Activated T-cell treated with anti-CD3 and anti-CD28 coated beads, Interleukin-2, amount 50 U/mL, for 72 hours (primary cell): ENCODE measurements around the gene DHX58. TPM values are rescaled to one million over a fixed set of nuclear protein-coding genes. Genes with fewer than 3 reads are reported as not detected.
"Not testable (repeated sequence)": the region's sequence is repeated elsewhere in the genome, so short reads cannot be mapped to it uniquely, and the experiment has no call there.

ENCODE experiments used
- ATAC-seq, 2 donors: fragments of 150-1000 bp; cut with Tn5 transposase; replicated peaks in 1 of 2; 2 replicates each; pipeline ENCODE4 v1.10.0; 2021; ENCODE audit warnings: moderate library complexity in 2 of 2, mild to moderate bottlenecking in 1 of 2
- DNase-seq, 2 donors: peaks; one replicate each; pipeline ENCODE4 v3.0.0; 2021 to 2022; ENCODE audit warnings: mixed read lengths in 1 of 2
- H3K27ac Mint-ChIP-seq: one replicate; pipeline ENCODE4 v1.8.0; 2022; ENCODE audit warnings: mild to moderate bottlenecking, moderate library complexity, mixed read lengths
- H3K27me3 Mint-ChIP-seq: one replicate; pipeline ENCODE4 v1.8.0; 2022; ENCODE audit warnings: low read depth, mixed read lengths
- H3K36me3 Mint-ChIP-seq, 2 donors: one replicate each; pipeline ENCODE4 v1.8.0; 2022; ENCODE audit warnings: mixed read lengths in 2 of 2, mild to moderate bottlenecking in 1 of 2; ENCODE audit not compliant: insufficient read depth in 2 of 2
- H3K4me1 Mint-ChIP-seq: one replicate; pipeline ENCODE4 v1.8.0; 2022; ENCODE audit warnings: low read depth, mixed read lengths
- H3K4me3 Mint-ChIP-seq, 2 donors: one replicate each; pipeline ENCODE4 v1.8.0; 2022; ENCODE audit warnings: mild to moderate bottlenecking in 2 of 2, mixed read lengths in 2 of 2, moderate library complexity in 2 of 2
- H3K9me3 Mint-ChIP-seq, 2 donors: one replicate each; pipeline ENCODE4 v1.8.0; 2022; ENCODE audit warnings: mixed read lengths in 2 of 2
- total RNA-seq, 2 donors: library from RNA; stranded (reverse); gene quantifications; one replicate each; pipeline ENCODE4 v1.2.3, GENCODE V29; 2022

The DHX58 gene
- total RNA-seq: 10 to 100 TPM; 33.2 to 62.0 TPM

DNA sequence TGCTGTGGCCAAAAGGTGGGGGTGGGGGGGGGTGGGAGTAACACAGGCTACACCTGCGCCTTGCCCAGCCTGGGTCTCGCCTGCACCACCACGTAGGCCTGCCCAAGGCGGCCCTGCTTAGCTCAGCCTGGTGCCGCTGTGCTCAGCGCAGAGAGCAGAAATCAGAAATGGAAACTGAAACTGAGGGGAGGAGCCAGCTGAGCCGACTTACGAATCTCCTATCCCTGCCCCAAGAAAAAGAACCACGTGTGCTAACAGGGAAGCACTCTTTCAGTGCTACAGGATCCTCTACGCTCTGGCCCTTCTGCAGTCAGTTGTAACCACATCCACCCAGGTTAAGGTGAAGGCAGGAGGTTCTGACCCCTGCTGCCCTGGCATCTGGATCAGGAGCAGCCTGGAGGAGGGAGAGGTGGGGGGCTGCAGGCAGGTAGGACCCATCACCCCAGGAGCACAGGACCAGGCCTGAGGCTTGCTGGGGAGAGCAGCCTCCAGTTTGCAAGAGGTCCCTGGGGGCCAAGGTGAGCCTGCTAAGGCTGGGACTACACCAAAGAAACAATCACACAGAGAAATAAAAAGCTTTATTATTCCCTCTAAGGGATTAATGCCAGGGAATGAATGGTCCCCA, at the start of gene DHX58:
DHX58 (minus strand) TSS at position 163 of the 625 bp plus-strand sequence. CDS start 822 bp downstream, outside the sequence.
- DNase-seq: peak; percentile 83 to 88
- no peaks in the 10 kb centered on the region for H3K9me3 Mint-ChIP-seq
- peak within 1 kb of the TSS; percentile 97 for H3K27ac Mint-ChIP-seq
- ATAC-seq: peak; percentile 84 to 85
- no peaks in the 10 kb centered on the region for H3K27me3 Mint-ChIP-seq
- H3K4me1 Mint-ChIP-seq: peaks cover 36% of the 10 kb centered on the region
- peaks cover 0 to 5% of the 10 kb centered on the region in 2 donors for H3K36me3 Mint-ChIP-seq
- H3K4me3 Mint-ChIP-seq: peak within 1 kb of the TSS; percentile 85 to 96

DNA sequence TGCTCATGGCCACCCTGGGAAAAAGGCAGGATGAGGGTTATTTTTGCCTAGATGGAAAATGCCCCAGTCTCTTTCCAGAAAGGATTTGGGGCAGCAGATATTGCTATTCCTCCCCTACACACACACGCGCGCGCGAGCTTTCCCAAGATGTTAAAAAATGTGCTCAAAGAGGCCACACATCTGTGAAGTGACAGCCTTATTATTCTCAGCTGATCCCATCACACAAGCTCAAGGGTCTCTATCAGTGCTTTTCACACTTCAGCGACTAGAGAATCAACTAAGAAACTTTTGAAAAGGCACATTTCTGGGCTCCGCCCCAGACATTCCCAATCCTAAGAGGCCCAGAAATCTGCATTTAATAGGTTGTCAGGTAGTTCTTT, 48.0 kb upstream of the DHX58 start:
- H3K36me3 Mint-ChIP-seq: no peaks in the 10 kb centered on the region
- H3K4me1 Mint-ChIP-seq: peaks cover 10% of the 10 kb centered on the region

DNA sequence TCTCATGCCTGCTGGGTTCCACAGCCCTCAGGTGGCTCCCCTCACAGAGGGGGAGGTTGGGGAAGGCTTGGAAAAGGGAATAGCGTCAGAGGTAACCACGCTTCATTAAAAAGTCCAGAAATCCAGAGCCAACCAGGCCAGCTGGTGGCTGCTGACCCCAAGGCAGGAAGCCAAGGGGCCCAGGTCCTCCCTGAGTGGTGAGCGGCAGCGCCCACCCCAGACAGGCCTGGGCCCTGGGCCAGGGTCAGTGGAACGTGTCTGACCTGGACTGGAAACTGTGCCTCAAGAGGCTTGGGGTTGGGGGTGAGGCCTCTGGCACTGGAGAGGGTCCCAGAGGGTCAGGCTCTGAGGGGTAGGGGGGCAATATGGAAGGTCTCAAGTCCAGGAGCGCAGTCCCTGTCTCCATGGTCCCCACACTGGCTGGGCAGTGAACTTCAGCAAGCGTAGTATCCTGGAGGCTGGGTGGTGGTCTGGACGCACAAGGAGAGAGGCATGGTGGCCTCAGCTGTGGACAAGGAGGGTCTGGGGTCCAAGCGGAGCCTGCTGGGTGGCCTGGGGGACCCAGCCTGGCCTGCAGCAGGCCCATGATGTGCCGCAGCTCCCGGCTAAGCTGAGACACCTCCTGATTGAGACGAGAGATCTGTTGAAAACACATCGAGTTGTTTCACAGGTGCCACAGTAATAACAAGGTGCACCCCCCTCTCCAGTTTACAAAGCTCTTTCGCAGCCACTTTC, 47.4 kb upstream of the DHX58 start:
- no peaks in the 10 kb centered on the region for H3K27me3 Mint-ChIP-seq
- no peaks in the 10 kb centered on the region for H3K36me3 Mint-ChIP-seq
- no peak for ATAC-seq
- no peaks in the 10 kb centered on the region for H3K9me3 Mint-ChIP-seq
- no peak overlapping the region for H3K4me3 Mint-ChIP-seq
- H3K27ac Mint-ChIP-seq: no peak overlapping the region
- no peak for DNase-seq
- H3K4me1 Mint-ChIP-seq: peaks cover 14% of the 10 kb centered on the region

More for the DNA sequence above, 48.0 kb upstream of the DHX58 start:
- Mint-ChIP-seq H3K9me3 (no peaks in the 10 kb centered on the region), H3K4me3 (no peak overlapping the region), H3K27me3 (no peaks in the 10 kb centered on the region), H3K27ac (no peak overlapping the region)
- DNase-seq (no peak), ATAC-seq (no peak)

DNA sequence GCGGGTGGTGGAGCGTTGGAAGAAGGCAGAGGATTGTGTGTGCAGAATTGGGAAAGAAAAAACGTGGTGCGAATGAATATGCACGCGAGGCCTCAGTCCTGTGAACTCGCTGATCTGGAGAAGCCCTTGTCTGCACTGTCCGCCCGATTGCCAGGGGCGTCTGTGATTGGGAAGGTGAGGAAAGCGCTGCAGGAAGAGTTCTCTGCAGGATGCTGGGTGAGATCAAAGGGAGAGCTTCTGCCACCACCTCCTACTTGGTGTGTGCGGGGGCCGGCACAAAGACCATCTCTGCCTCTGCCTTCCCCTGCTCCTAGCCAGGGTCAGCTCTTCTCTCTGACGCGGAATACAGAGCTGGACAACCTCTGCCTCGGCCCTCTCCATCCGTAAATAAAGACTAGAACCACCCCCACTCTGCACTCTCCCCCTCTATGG, 43.1 kb upstream of the DHX58 start:
- Mint-ChIP-seq H3K27me3 (no peaks in the 10 kb centered on the region), H3K4me3 (peak overlapping the region; percentile 91), H3K36me3 (peaks cover 4 to 5% of the 10 kb centered on the region in 2 donors), H3K27ac (peak overlapping the region; percentile 72), H3K4me1 (peaks cover 43% of the 10 kb centered on the region), H3K9me3 (no peaks in the 10 kb centered on the region)
- DNase-seq (no peak), ATAC-seq (no peak)

DNA sequence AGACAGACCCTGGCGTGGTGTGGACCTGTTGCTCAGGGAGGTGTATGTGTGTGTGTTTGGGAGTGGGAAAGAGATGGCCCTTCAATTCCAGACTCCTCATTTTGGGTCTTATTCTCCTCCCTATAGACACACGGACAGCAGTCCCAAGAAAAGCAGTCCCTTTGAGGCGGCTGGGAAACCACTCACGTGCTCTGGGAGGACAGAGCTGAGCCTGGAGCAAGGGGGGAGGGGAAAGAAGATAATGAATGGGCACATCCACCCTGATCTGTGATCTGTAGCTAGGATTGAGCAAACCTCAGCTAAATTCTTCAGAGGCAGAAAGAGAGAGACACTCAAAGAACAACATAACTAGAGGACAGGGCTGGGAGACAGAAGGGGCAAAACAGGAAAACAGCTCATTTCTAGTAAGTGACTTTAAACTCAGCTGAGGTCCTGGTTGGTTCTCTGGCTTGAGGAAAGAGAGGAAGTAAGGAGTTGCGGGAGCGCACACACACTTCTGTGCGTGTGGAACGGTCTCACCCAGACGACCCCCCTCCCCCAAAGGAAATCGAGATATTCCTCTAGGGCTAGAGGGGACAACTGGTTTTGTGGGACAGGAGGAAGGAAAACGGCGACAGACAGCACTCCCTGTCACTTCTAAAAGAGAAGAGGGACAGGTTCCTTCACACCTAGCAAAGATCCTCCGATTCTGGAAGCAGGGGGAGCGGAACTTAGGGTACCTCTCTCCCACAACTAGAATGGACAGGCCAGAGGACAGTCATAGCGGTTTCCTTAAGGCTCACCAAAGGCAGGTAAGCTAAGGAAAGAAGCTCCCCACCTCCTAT, 41.6 kb upstream of the DHX58 start:
- no peak for ATAC-seq
- Mint-ChIP-seq H3K27me3 (no peaks in the 10 kb centered on the region), H3K4me3 (peak overlapping the region; percentile 91)

DNA sequence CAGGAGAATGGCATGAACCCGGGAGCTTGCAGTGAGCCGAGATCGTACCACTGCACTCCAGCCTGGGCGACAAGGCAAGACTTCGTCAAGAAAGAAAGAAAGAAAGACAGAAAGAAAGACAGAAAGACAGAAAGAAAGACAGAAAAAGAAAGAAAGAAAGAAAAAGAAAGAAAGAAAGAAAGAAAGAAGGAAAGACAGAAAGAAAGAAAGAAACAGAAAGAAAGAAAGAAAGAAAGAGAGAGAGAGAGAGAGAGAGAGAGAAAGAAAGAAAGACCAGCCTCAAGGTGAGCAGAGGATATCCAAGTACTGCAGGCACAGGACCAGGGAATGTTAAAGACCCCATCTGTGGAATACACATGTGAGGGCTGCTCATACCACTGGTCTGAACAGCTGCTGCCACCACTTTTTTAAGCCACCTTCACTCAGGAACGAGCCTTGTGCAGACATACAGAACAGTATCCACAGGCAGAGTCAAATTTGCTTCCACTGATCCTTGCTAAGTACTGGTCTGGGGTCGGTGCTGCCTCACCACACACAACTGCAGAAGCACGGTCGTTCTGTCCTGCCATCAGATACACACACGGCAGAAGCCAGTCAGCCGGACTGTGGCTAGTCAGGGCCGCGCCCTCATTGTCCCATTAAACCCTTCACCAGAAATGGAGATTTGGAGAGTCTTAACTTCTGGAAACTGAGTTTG, 34.5 kb upstream of the DHX58 start:
- H3K27ac Mint-ChIP-seq: peak overlapping the region; percentile 89
- DNase-seq (no peak), ATAC-seq (no peak)
- H3K36me3 Mint-ChIP-seq: peaks cover 3 to 6% of the 10 kb centered on the region in 2 donors
- no peaks in the 10 kb centered on the region for H3K9me3 Mint-ChIP-seq
- H3K4me1 Mint-ChIP-seq: peaks cover 26% of the 10 kb centered on the region
- H3K4me3 Mint-ChIP-seq: no peak overlapping the region
- H3K27me3 Mint-ChIP-seq: no peaks in the 10 kb centered on the region

More for the DNA sequence above, 41.6 kb upstream of the DHX58 start:
- Mint-ChIP-seq H3K36me3 (peaks cover 4 to 5% of the 10 kb centered on the region in 2 donors), H3K9me3 (no peaks in the 10 kb centered on the region), H3K4me1 (peaks cover 43% of the 10 kb centered on the region), H3K27ac (peak overlapping the region; percentile 91)
- no peak for DNase-seq

DNA sequence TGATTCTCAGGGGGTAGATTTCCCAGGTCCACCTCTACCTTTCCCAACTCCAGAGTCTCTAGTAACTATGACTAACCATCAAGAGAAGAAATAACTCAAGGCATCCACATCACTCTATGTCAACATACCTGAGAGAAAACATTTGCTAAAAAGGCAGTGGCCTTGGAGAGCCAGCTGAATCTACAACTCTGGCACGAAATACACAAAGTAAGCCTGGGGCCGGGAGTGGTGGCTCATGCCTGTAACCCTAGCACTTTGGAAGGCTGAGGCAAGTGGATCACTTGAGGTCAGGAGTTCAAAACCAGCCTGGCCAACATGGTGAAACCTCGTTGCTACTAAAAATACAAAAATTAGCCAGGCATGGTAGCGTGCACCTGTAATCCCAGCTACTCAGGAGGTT, 30.6 kb upstream of the DHX58 start:
- not testable (repeated sequence) for H3K4me3 Mint-ChIP-seq, DNase-seq, ATAC-seq, H3K27me3 Mint-ChIP-seq, H3K36me3 Mint-ChIP-seq, H3K9me3 Mint-ChIP-seq, H3K27ac Mint-ChIP-seq
- H3K4me1 Mint-ChIP-seq: peaks cover 23% of the 10 kb centered on the region

DNA sequence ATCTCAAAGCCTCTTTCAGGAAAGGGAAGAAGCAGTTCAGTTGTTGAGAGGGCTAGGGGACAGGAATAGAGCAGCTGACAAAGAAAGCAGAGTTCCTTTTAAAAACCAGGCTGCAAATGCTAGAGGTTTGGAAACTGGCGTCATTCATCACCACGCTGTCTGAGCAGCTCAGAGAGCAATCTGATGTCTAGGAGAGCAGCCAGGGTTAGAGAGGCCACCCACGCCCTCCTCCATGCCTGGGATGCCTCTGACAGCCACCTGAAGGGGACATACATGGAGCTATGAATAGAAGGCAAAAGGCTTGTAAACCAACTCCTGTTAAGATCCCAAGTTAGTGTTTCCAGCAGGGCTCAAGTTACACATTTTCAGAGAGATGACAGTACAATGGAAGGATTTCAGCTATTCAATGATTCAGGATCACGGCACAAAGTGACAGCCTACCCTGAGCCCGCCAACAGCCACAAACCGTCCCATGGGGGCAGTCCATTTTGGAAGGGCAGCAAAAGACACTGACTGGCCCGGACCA, 29.9 kb upstream of the DHX58 start:
- Mint-ChIP-seq H3K27ac (no peak overlapping the region), H3K36me3 (peaks cover 3 to 4% of the 10 kb centered on the region in 2 donors), H3K9me3 (no peaks in the 10 kb centered on the region), H3K27me3 (no peaks in the 10 kb centered on the region), H3K4me1 (peaks cover 28% of the 10 kb centered on the region), H3K4me3 (no peak overlapping the region)
- ATAC-seq (no peak), DNase-seq (no peak)

DNA sequence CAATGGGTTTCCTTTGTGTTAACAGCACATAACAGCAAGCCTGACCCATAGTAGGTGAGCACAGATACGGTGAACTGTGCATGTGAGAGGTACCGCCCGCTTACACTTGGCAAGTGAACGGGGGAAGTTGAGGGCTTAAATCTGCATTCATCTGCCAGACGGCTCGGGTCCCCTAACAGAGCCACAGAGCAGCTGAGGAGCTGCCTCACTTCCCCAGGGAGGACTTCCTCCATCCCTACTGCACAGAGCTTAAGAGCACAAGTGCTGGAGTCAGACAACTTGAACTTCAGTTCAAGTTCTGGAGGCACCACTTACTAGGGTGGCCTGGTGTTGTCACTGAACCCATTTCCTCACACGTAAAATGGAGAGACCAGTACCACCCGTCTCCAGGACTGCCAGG, 28.9 kb upstream of the DHX58 start:
- no peak for ATAC-seq
- DNase-seq: no peak
- H3K4me1 Mint-ChIP-seq: peaks cover 33% of the 10 kb centered on the region
- no peaks in the 10 kb centered on the region for H3K9me3 Mint-ChIP-seq
- no peak overlapping the region for H3K27ac Mint-ChIP-seq
- H3K4me3 Mint-ChIP-seq: no peak overlapping the region
- peaks cover 0 to 6% of the 10 kb centered on the region in 2 donors for H3K36me3 Mint-ChIP-seq
- no peaks in the 10 kb centered on the region for H3K27me3 Mint-ChIP-seq

DNA sequence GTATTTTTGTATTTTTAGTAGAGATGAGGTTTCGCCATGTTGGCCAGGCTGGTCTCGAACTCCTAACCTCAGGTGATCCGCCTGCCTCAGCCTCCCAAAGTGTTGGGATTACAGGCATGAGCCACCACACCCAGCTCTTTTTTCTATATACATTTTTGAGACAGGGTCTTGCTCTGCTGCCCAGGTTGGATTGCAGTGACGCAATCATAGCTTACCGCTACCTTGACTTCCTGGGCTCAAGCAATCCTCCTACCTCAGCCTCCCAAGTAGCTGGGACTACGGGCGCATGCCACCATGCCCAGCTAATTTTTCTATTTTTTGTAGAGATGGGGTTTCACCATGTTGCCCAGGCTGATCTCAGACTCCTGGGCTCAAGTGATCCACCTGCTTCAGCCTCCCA, 28.2 kb upstream of the DHX58 start:
- DNase-seq, H3K27me3 Mint-ChIP-seq, H3K9me3 Mint-ChIP-seq, ATAC-seq, H3K27ac Mint-ChIP-seq, H3K36me3 Mint-ChIP-seq, H3K4me3 Mint-ChIP-seq: not testable (repeated sequence)
- peaks cover 40% of the 10 kb centered on the region for H3K4me1 Mint-ChIP-seq

DNA sequence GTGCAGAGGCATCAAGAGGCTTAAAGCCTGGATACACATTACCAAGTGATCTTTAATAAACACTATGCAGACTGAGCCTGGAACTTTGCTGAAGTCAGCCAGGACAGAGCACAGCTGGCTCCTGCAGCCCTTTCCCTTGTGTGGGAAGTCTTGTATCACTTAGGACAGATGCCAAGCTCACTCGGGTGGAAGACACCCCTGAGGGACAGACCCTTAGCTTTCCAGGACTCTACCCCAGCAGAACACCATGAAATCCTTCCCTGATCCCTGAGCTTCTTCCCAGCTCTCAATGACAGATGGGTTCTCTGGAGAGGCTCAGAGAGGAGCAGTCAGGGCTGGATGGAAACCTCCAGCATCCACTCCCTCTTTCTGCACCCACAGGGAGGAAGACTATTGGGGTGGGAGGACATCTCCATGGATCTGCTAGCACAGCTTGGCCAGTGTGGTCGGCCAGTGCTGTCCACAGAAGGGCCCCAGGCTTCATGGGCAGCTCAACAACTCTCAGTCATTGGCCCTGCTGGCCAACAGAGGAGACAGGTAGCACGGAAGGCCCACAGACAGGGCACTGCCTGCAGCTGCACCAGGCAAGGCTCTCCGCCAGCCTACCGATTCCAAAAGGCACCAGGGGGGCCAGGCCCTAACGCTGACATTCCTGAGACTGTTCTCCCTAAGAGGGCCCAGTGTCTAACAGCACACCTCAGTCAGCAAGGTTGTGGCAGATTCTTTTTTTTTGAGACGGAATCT, 26.4 kb upstream of the DHX58 start:
- DNase-seq (no peak), ATAC-seq (no peak)
- Mint-ChIP-seq H3K27me3 (no peaks in the 10 kb centered on the region), H3K4me3 (no peak overlapping the region), H3K4me1 (peaks cover 48% of the 10 kb centered on the region), H3K36me3 (peaks cover 1 to 6% of the 10 kb centered on the region in 2 donors), H3K27ac (no peak overlapping the region), H3K9me3 (no peaks in the 10 kb centered on the region)

DNA sequence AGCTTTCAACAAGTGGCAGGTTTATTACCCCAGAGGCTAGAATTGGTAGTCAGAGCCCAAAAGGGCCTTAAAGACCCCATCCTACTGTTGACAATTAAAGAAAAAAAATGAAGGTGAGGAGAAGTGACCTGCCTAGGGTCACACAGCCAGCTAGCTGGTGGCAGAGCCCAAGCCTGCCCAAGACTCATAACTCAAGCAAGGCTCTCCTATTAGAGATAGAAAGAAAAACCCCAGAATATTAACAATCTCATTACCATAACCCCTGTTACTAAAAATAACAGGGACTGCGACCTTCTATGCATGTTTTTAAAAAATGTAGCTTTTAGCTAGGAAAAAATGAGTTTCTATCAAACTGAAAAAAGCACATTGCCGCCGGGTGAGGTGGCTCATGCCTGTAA, 24.1 kb upstream of the DHX58 start:
- Mint-ChIP-seq H3K27ac (peak overlapping the region; percentile 33), H3K27me3 (no peaks in the 10 kb centered on the region), H3K36me3 (peaks cover 1 to 8% of the 10 kb centered on the region in 2 donors), H3K9me3 (no peaks in the 10 kb centered on the region), H3K4me3 (no peak overlapping the region), H3K4me1 (peaks cover 57% of the 10 kb centered on the region)
- DNase-seq: no peak
- ATAC-seq: no peak
